Endothelial cell of umbilical vein (primary cell): ENCODE results near the gene RAP2A. TPM values are rescaled to one million over a fixed set of nuclear protein-coding genes. Genes with fewer than 3 reads are reported as not detected.

Source experiments
- BruUV-seq: library from RNA; stranded (reverse); fragments of 400-500 nt; replicated peaks from 2 replicates; lab custom pipeline; 2021; lab: Mats Ljungman, UMichigan
- CTCF ChIA-PET: fragments of 300-600, 350-600 bp; sonication (Branson Sonifier 250); formaldehyde crosslinking; loops from one replicate; lab custom pipeline; 2021; ENCODE audit warnings: antibody characterized with exemption, inconsistent platforms; lab: Charles Lee
- POLR2A ChIA-PET: fragments of 300-600, 350-600 bp; sonication (Branson Sonifier 250); formaldehyde crosslinking; loops from one replicate; lab custom pipeline; 2021; ENCODE audit warnings: antibody characterized with exemption, inconsistent platforms; lab: Charles Lee
- DNase-seq: peaks from one replicate; pipeline ENCODE4 v3.0.0-alpha.2; 2011; ENCODE audit warnings: low read depth, low spot score
- FAIRE-seq: peaks from 2 replicates; lab custom pipeline; 2011; peaks lifted over from hg19 to GRCh38; lab: Jason Lieb, UNC
- H2AFZ ChIP-seq: 2 replicates; pipeline ENCODE4 v1.6.0; 2012; ENCODE audit warnings: low read depth, low read length, control low read depth, inconsistent platforms
- H3K27ac ChIP-seq: 2 replicates; pipeline ENCODE4 v1.5.1; 2011; ENCODE audit warnings: low read depth, mild to moderate bottlenecking, control low read depth, low read length, moderate library complexity; ENCODE audit not compliant: insufficient read depth
- H3K27me3 ChIP-seq, 2 experiments: 2 replicates each; pipeline versions ENCODE4 v1.6.0 to v1.6.1; 2011; ENCODE audit warnings: low read length in 2 of 2, mixed read lengths in 1 of 2; ENCODE audit not compliant: control insufficient read depth in 2 of 2, insufficient read depth in 2 of 2
- H3K36me3 ChIP-seq, 2 experiments: 2 replicates in 1 of 2; 3 replicates in 1 of 2; pipeline ENCODE4 v1.5.1; 2011; ENCODE audit warnings: low read length in 2 of 2, mild to moderate bottlenecking in 1 of 2, moderate library complexity in 1 of 2; ENCODE audit not compliant: control insufficient read depth in 2 of 2, insufficient read depth in 2 of 2; ENCODE audit errors: extremely low read depth in 1 of 2
- H3K4me1 ChIP-seq: 3 replicates; pipeline ENCODE4 v1.5.1; 2011; ENCODE audit warnings: mild to moderate bottlenecking, low read length; ENCODE audit not compliant: control insufficient read depth, insufficient read depth; ENCODE audit errors: extremely low read depth
- H3K4me2 ChIP-seq: 2 replicates; pipeline ENCODE4 v1.6.1; 2011; ENCODE audit warnings: low read length, control low read depth, mixed read lengths; ENCODE audit not compliant: insufficient read depth
- H3K4me3 ChIP-seq, 3 experiments: fragments of 200-600 bp in 1 of 3; sonication (generic), shearing (Covaris generic) in 1 of 3; replicated peaks in 1 of 3; 2 replicates each; pipeline ENCODE4 v1.5.1; 2011 to 2016; ENCODE audit warnings: control low read depth in 3 of 3, low read length in 3 of 3, mild to moderate bottlenecking in 2 of 3, inconsistent platforms in 1 of 3, low read depth in 1 of 3, moderate library complexity in 1 of 3; ENCODE audit not compliant: insufficient read depth in 1 of 3
- H3K79me2 ChIP-seq: 2 replicates; pipeline ENCODE4 v1.6.0; 2012; ENCODE audit warnings: low read length, inconsistent platforms; ENCODE audit not compliant: control insufficient read depth, insufficient read depth
- H3K9ac ChIP-seq: replicated peaks from 2 replicates; pipeline ENCODE3; 2011; ENCODE audit warnings: low read length, control low read depth; ENCODE audit not compliant: insufficient read depth; ENCODE audit errors: extremely low read depth
- H3K9me1 ChIP-seq: replicated peaks from 3 replicates; pipeline ENCODE4 v1.6.0; 2011; ENCODE audit warnings: mild to moderate bottlenecking, low read length; ENCODE audit not compliant: control insufficient read depth, insufficient read depth; ENCODE audit errors: extremely low read depth
- H3K9me3 ChIP-seq: replicated peaks from 2 replicates; pipeline ENCODE4 v1.5.1; 2012; ENCODE audit warnings: low read length, inconsistent platforms; ENCODE audit not compliant: control insufficient read depth, insufficient read depth
- H4K20me1 ChIP-seq: replicated peaks from 2 replicates; pipeline ENCODE3; 2011; ENCODE audit warnings: mild to moderate bottlenecking, low read length; ENCODE audit not compliant: control insufficient read depth, insufficient read depth; ENCODE audit errors: extremely low read depth
- CTCF ChIP-seq, 2 donors: IDR thresholded peaks; 1 replicate in 1 of 2; 2 replicates in 1 of 2; pipeline ENCODE4 v1.5.1; 2011; ENCODE audit warnings: low read length in 2 of 2, mild to moderate bottlenecking in 2 of 2, moderate library complexity in 2 of 2, control low read depth in 1 of 2, inconsistent platforms in 1 of 2, low read depth in 1 of 2; ENCODE audit not compliant: insufficient read depth in 1 of 2; ENCODE audit errors: extremely low read depth in 1 of 2
- EZH2 ChIP-seq: IDR thresholded peaks from 2 replicates; pipeline ENCODE4 v1.6.1; 2012; ENCODE audit warnings: borderline replicate concordance, low read depth, mild to moderate bottlenecking, moderate library complexity, low read length, inconsistent platforms; ENCODE audit not compliant: severe bottlenecking
- FOS ChIP-seq: IDR thresholded peaks from 2 replicates; pipeline ENCODE4 v1.6.1; 2011; ENCODE audit warnings: mild to moderate bottlenecking, low read length, moderate library complexity, borderline replicate concordance; ENCODE audit not compliant: insufficient read depth
- GATA2 ChIP-seq: IDR thresholded peaks from 2 replicates; pipeline ENCODE4 v1.7.0; 2011; ENCODE audit warnings: low read depth, mild to moderate bottlenecking, moderate library complexity, mixed read lengths, low read length; ENCODE audit not compliant: insufficient read length, insufficient read depth
- JUN ChIP-seq: IDR thresholded peaks from 2 replicates; pipeline ENCODE4 v1.6.1; 2011; ENCODE audit warnings: borderline replicate concordance, low read depth; ENCODE audit not compliant: insufficient read length, insufficient read depth
- MYC ChIP-seq: IDR thresholded peaks from one replicate; pipeline ENCODE4 v1.6.1; 2011; ENCODE audit warnings: mild to moderate bottlenecking, low read depth, low read length
- POLR2A ChIP-seq: IDR thresholded peaks from 2 replicates; pipeline ENCODE4 v1.6.1; 2012; ENCODE audit warnings: low read depth, mild to moderate bottlenecking, control low read depth, low read length
- POLR2AphosphoS5 ChIP-seq: IDR thresholded peaks from 2 replicates; pipeline ENCODE4 v1.6.1; 2012; ENCODE audit warnings: low read depth, mild to moderate bottlenecking, control low read depth, low read length, moderate library complexity; ENCODE audit not compliant: insufficient read depth
- dilution Hi-C: fragments of 300-500 bp; cut with MboI; formaldehyde crosslinking; loops from one replicate; pipeline ENCODE4 v1.15.0; 2019; ENCODE audit warnings: low sequenced_read_pairs; ENCODE audit not compliant: extremely low pct_ligation_motif_present
- intact Hi-C: fragments of 100-400 bp; cut with micrococcal nuclease; formaldehyde crosslinking; loops from one replicate; pipeline ENCODE4 v1.10.0; 2022
- polyA plus RNA-seq, 4 experiments: library from polyadenylated mRNA; depleted of rRNA in 3 of 4; stranded (reverse) in 3 of 4; unstranded in 1 of 4; fragments of >200 nt; gene quantifications; 2 replicates each; pipeline versions ENCODE4 v1.2.1 to v1.2.3, GENCODE V29; 2011 to 2012; ENCODE audit warnings: missing spikeins in 1 of 4
- total RNA-seq: library from RNA; stranded (reverse); gene quantifications from 2 replicates; pipeline ENCODE4 v1.2.3, GENCODE V29; 2021
- TF ChIP-seq, protein P1 (sequence below): IDR thresholded peaks from 2 replicates; pipeline ENCODE4 v1.6.1; 2011; ENCODE audit not compliant: insufficient read depth, insufficient read length

RAP2A gene
- total and polyA plus RNA-seq, 2 donors (not counting 3 experiments of a cell fraction or from before 2014, with no cell fraction given), result 7.8 to 44.4 TPM

GRCh38 chr13:97432232-97432916, 1.6 kb upstream of the RAP2A start:
- Histone ChIP-seq H3K4me1 (peaks cover 17% of the 10 kb centered on the region), H3K79me2 (peaks cover 26% of the 10 kb centered on the region), H2AFZ (peak overlapping the region; percentile 88), H3K9me1 (no peaks in the 10 kb centered on the region), H3K4me2 (peak overlapping the region; percentile 79), H4K20me1 (no peaks in the 10 kb centered on the region), H3K9me3 (no peaks in the 10 kb centered on the region), H3K36me3 (no peaks in the 10 kb centered on the region), H3K9ac (peak overlapping the region; percentile 57), H3K27ac (peak overlapping the region; percentile 25), H3K27me3 (no peaks in the 10 kb centered on the region), H3K4me3 (peak overlapping the region; percentile 28 to 85 (median 68))
- POLR2A ChIA-PET, result interaction anchor here (0.6 to 1.2 kb wide), 3 partner anchors 45 to 414 kb away, joined by 3 read pairs; no protein-coding TSS in a partner anchor
- CTCF ChIA-PET, result interaction anchor here (0.9 to 2.4 kb wide), 9 partner anchors 9 to 414 kb away, joined by 3 to 16 read pairs (median 4); no protein-coding TSS in a partner anchor
- DNase-seq (no peak), FAIRE-seq (no peak)
- dilution Hi-C loops, result no loop called here
- no TSS peak for BruUV-seq
- TF ChIP-seq CTCF (IDR thresholded peaks at IDR 0.05; ENCODE audit: extremely low read depth in 1 of 2, insufficient read depth in 1 of 2, low read depth in 1 of 2, low read length in 2 of 2) (no peak), POLR2A (no peak), FOS (no peak), EZH2 (no peak), MYC (no peak), GATA2 (no peak), POLR2AphosphoS5 (no peak), JUN (no peak)
- TF ChIP-seq, protein P1, sequence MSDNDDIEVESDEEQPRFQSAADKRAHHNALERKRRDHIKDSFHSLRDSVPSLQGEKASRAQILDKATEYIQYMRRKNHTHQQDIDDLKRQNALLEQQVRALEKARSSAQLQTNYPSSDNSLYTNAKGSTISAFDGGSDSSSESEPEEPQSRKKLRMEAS, result no peak
- intact Hi-C loops, result loop anchor here (2.0 to 10.0 kb wide), 5 partner anchors 210 to 1378 kb away; partner anchors contain the start of genes MBNL2 and UGGT2
